Measurements from ENCODE around the gene PICK1. TPM values are rescaled to one million over a fixed set of nuclear protein-coding genes. Genes with fewer than 3 reads are reported as not detected.

Gene PICK1
- total RNA-seq, 1 donor from 2014 or later: 22.9 TPM

- no peak overlapping the region for H3K27ac Mint-ChIP-seq (ENCODE audit: unreplicated experiment)
These were observed 11.0 kb upstream of the PICK1 start for GRCh38 chr22:38046070-38046748.

GRCh38 chr22:38049812-38050619 lies 7.2 kb upstream of the PICK1 start:
- Histone ChIP-seq H3K9ac (ENCODE audit: low read length) (no peak overlapping the region), H3K4me3 (ENCODE audit: insufficient read depth, low read depth, low read length) (no peak overlapping the region), H3K79me2 (ENCODE audit: insufficient read depth, low read length) (no peaks in the 10 kb centered on the region), H3K36me3 (ENCODE audit: insufficient read depth, low read length) (no peaks in the 10 kb centered on the region), H3K27ac (ENCODE audit: low read depth, low read length) (no peak overlapping the region), H2AFZ (ENCODE audit: low read depth, low read length) (no peak overlapping the region), H3K27me3 (ENCODE audit: insufficient read depth, low read length) (no peaks in the 10 kb centered on the region), H3K4me1 (ENCODE audit: insufficient read depth, low read length) (no peaks in the 10 kb centered on the region), H3K9me3 (ENCODE audit: insufficient read depth, low read depth, low read length) (no peaks in the 10 kb centered on the region), H4K20me1 (ENCODE audit: insufficient read depth, low read length) (no peaks in the 10 kb centered on the region), H3K4me2 (ENCODE audit: low read length) (no peak overlapping the region)
- no peaks in the 10 kb centered on the region for H3K9me3 Mint-ChIP-seq (ENCODE audit: unreplicated experiment)
- peaks cover 31% of the 10 kb centered on the region for H3K27me3 Mint-ChIP-seq (ENCODE audit: low read depth, unreplicated experiment)
- no peaks in the 10 kb centered on the region for H3K36me3 Mint-ChIP-seq (ENCODE audit: low read depth, unreplicated experiment)
- H3K4me3 Mint-ChIP-seq (ENCODE audit: unreplicated experiment): no peak overlapping the region
- H3K4me1 Mint-ChIP-seq (ENCODE audit: low read depth, unreplicated experiment): no peaks in the 10 kb centered on the region
- DNase-seq (ENCODE audit: low read depth): no peak
- TF ChIP-seq EZH2 (IDR thresholded peaks at IDR 0.05; ENCODE audit: insufficient read depth, low read length) (no peak), CTCF (IDR thresholded peaks at IDR 0.05; ENCODE audit: insufficient read depth, low read depth, low read length) (no peak)
- no peak overlapping the region for H3K27ac Mint-ChIP-seq (ENCODE audit: unreplicated experiment)
- no peak for FAIRE-seq

More at GRCh38 chr22:38046070-38046748, 11.0 kb upstream of the PICK1 start:
- FAIRE-seq (no peak), DNase-seq (ENCODE audit: low read depth) (no peak)
- no peaks in the 10 kb centered on the region for H3K36me3 Mint-ChIP-seq (ENCODE audit: low read depth, unreplicated experiment)
- H3K4me1 Mint-ChIP-seq (ENCODE audit: low read depth, unreplicated experiment): peaks cover under 1% of the 10 kb centered on the region
- Histone ChIP-seq H2AFZ (ENCODE audit: low read depth, low read length) (no peak overlapping the region), H3K36me3 (ENCODE audit: insufficient read depth, low read length) (no peaks in the 10 kb centered on the region), H4K20me1 (ENCODE audit: insufficient read depth, low read length) (no peaks in the 10 kb centered on the region), H3K9ac (ENCODE audit: low read length) (no peak overlapping the region), H3K9me3 (ENCODE audit: insufficient read depth, low read depth, low read length) (no peaks in the 10 kb centered on the region), H3K79me2 (ENCODE audit: insufficient read depth, low read length) (no peaks in the 10 kb centered on the region), H3K27me3 (ENCODE audit: insufficient read depth, low read length) (no peaks in the 10 kb centered on the region), H3K4me1 (ENCODE audit: insufficient read depth, low read length) (no peaks in the 10 kb centered on the region), H3K4me3 (ENCODE audit: insufficient read depth, low read depth, low read length) (no peak overlapping the region), H3K27ac (ENCODE audit: low read depth, low read length) (no peak overlapping the region), H3K4me2 (ENCODE audit: low read length) (no peak overlapping the region)
- peaks cover 24% of the 10 kb centered on the region for H3K27me3 Mint-ChIP-seq (ENCODE audit: low read depth, unreplicated experiment)
- no peaks in the 10 kb centered on the region for H3K9me3 Mint-ChIP-seq (ENCODE audit: unreplicated experiment)
- H3K4me3 Mint-ChIP-seq (ENCODE audit: unreplicated experiment): peak overlapping the region; percentile 11
- no peak for TF ChIP-seq CTCF (IDR thresholded peaks at IDR 0.05; ENCODE audit: insufficient read depth, low read depth, low read length)
- TF ChIP-seq EZH2 (IDR thresholded peaks at IDR 0.05; ENCODE audit: insufficient read depth, low read length): no peak

All from astrocyte (in vitro differentiated cells and primary cell).